H1 (cell line): ENCODE data around the gene SEC61G. TPM values are rescaled to one million over a fixed set of nuclear protein-coding genes. Genes with fewer than 3 reads are reported as not detected.

Experiments used
- EP300 ChIP-seq, 2 experiments: IDR thresholded peaks; 1 replicate in 1 of 2; 2 replicates in 1 of 2; pipeline ENCODE4 v1.6.1; 2011 to 2012; ENCODE audit warnings: low read depth in 2 of 2, low read length in 2 of 2, mild to moderate bottlenecking in 2 of 2, borderline replicate concordance in 1 of 2, inconsistent platforms in 1 of 2, moderate library complexity in 1 of 2
- polyA plus RNA-seq, 7 experiments: library from polyadenylated mRNA; depleted of rRNA in 3 of 7; stranded (reverse) in 5 of 7; unstranded in 2 of 7; fragments of >200 nt in 5 of 7; fragments of 200-250 nt in 2 of 7; gene quantifications; 1 replicate in 5 of 7; 2 replicates in 1 of 7; 4 replicates in 1 of 7; pipeline versions ENCODE4 v1.2.1 to v1.2.3, GENCODE V29; 2011 to 2013; ENCODE audit warnings: missing spikeins in 2 of 7, mixed read lengths in 2 of 7
- total RNA-seq: library from RNA; stranded (reverse); fragmentation: NEBNext Ultra II Directional; extraction: Animal tissue kit (Norgen Biotek cat#: 25700); gene quantifications from 2 replicates; pipeline ENCODE4 v1.2.1, GENCODE V29; 2021
- TF ChIP-seq, protein P1 (sequence below): fragments of 300-600 bp; sonication (generic); IDR thresholded peaks from 2 replicates; pipeline ENCODE4 v1.7.1; 2012; ENCODE audit warnings: low read length, moderate library complexity, mild to moderate bottlenecking, inconsistent platforms; ENCODE audit not compliant: insufficient replicate concordance

The SEC61G gene
- total and polyA plus RNA-seq, 2 of the 8 experiments (the other 6 are each of a cell fraction or from before 2014, with no cell fraction given): 142 to 274 TPM

- TF ChIP-seq, protein P1, sequence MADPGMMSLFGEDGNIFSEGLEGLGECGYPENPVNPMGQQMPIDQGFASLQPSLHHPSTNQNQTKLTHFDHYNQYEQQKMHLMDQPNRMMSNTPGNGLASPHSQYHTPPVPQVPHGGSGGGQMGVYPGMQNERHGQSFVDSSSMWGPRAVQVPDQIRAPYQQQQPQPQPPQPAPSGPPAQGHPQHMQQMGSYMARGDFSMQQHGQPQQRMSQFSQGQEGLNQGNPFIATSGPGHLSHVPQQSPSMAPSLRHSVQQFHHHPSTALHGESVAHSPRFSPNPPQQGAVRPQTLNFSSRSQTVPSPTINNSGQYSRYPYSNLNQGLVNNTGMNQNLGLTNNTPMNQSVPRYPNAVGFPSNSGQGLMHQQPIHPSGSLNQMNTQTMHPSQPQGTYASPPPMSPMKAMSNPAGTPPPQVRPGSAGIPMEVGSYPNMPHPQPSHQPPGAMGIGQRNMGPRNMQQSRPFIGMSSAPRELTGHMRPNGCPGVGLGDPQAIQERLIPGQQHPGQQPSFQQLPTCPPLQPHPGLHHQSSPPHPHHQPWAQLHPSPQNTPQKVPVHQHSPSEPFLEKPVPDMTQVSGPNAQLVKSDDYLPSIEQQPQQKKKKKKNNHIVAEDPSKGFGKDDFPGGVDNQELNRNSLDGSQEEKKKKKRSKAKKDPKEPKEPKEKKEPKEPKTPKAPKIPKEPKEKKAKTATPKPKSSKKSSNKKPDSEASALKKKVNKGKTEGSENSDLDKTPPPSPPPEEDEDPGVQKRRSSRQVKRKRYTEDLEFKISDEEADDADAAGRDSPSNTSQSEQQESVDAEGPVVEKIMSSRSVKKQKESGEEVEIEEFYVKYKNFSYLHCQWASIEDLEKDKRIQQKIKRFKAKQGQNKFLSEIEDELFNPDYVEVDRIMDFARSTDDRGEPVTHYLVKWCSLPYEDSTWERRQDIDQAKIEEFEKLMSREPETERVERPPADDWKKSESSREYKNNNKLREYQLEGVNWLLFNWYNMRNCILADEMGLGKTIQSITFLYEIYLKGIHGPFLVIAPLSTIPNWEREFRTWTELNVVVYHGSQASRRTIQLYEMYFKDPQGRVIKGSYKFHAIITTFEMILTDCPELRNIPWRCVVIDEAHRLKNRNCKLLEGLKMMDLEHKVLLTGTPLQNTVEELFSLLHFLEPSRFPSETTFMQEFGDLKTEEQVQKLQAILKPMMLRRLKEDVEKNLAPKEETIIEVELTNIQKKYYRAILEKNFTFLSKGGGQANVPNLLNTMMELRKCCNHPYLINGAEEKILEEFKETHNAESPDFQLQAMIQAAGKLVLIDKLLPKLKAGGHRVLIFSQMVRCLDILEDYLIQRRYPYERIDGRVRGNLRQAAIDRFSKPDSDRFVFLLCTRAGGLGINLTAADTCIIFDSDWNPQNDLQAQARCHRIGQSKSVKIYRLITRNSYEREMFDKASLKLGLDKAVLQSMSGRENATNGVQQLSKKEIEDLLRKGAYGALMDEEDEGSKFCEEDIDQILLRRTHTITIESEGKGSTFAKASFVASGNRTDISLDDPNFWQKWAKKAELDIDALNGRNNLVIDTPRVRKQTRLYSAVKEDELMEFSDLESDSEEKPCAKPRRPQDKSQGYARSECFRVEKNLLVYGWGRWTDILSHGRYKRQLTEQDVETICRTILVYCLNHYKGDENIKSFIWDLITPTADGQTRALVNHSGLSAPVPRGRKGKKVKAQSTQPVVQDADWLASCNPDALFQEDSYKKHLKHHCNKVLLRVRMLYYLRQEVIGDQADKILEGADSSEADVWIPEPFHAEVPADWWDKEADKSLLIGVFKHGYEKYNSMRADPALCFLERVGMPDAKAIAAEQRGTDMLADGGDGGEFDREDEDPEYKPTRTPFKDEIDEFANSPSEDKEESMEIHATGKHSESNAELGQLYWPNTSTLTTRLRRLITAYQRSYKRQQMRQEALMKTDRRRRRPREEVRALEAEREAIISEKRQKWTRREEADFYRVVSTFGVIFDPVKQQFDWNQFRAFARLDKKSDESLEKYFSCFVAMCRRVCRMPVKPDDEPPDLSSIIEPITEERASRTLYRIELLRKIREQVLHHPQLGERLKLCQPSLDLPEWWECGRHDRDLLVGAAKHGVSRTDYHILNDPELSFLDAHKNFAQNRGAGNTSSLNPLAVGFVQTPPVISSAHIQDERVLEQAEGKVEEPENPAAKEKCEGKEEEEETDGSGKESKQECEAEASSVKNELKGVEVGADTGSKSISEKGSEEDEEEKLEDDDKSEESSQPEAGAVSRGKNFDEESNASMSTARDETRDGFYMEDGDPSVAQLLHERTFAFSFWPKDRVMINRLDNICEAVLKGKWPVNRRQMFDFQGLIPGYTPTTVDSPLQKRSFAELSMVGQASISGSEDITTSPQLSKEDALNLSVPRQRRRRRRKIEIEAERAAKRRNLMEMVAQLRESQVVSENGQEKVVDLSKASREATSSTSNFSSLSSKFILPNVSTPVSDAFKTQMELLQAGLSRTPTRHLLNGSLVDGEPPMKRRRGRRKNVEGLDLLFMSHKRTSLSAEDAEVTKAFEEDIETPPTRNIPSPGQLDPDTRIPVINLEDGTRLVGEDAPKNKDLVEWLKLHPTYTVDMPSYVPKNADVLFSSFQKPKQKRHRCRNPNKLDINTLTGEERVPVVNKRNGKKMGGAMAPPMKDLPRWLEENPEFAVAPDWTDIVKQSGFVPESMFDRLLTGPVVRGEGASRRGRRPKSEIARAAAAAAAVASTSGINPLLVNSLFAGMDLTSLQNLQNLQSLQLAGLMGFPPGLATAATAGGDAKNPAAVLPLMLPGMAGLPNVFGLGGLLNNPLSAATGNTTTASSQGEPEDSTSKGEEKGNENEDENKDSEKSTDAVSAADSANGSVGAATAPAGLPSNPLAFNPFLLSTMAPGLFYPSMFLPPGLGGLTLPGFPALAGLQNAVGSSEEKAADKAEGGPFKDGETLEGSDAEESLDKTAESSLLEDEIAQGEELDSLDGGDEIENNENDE: no peak
- no peak for TF ChIP-seq EP300 (IDR thresholded peaks at IDR 0.05; ENCODE audit: borderline replicate concordance in 1 of 2, low read depth in 2 of 2, low read length in 2 of 2)
Measured at GRCh38 chr7:54749200-54749599, 9.8 kb downstream of the SEC61G start (continued).
